ENCODE data around the gene ITGB8.
"Not testable (repeated sequence)": the region's sequence is repeated elsewhere in the genome, so short reads cannot be mapped to it uniquely, and the experiment has no call there.

ITGB8 gene

GRCh38 chr7:20299647-20300312, 30.9 kb upstream of the ITGB8 start:
- no peak for TF ChIP-seq JUND (IDR thresholded peaks at IDR 0.05; ENCODE audit: low read depth)
- DNase-seq (ENCODE audit: low read depth in 1 of 2, low spot score in 1 of 2): no peak
- in situ Hi-C loops (cut with HindIII; ENCODE audit: low pct_unique_long_range_greater_than_20kb, low sequenced_read_pairs): no loop called here

DNA sequence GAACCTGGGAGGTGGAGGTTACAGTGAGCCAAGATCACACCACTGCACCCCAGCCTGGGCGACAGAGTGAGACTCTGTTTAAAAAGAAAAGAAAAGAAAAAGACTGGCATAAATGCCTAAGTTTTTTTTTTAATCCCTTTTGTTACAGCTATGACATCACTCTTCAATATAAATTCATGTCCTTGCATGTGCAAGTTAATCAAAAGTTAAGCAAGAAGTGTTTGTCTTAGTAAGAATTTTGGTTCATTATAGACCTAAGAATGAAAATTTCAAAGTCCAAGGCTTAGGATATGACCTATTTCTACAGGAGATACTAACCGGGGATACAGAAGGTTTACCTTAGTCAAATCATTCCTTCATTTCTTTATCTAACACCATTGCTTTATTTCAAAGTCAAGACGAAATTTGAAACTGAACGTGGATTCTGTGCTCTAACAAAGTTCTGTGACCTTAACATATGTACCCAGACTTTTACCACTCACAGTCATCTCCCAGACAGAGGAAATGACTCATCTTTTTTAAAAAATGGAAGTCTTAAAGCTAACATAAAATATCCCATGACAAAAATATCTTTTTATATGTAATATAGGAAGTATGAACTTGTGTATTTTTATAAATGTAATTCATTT, 29.3 kb upstream of the ITGB8 start:
- DNase-seq (ENCODE audit: low read depth in 1 of 2, low spot score in 1 of 2): no peak
- in situ Hi-C loops (cut with HindIII; ENCODE audit: low pct_unique_long_range_greater_than_20kb, low sequenced_read_pairs): no loop called here
- no peak for TF ChIP-seq JUND (IDR thresholded peaks at IDR 0.05; ENCODE audit: low read depth)

DNA sequence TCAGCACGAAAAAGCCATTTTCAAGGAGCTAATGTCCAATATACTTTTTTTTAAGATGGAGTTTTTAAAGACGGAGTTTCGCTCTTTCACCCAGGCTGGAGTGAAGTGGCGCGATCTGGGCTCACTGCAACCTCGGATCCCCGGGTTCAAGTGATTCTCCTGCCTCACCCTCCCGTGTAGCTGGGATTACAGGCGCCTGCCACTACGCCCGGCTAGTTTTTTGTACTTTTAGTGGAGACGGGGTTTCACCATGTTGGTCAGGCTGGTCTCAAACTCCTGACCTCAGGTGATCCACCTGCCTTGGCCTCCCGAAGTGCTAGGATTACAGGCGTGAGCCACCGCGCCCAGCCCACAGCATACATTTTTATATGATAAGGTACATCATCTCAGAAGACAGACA, 28.4 kb upstream of the ITGB8 start:
- DNase-seq (ENCODE audit: low read depth in 1 of 2, low spot score in 1 of 2); in situ Hi-C loops (cut with HindIII; ENCODE audit: low pct_unique_long_range_greater_than_20kb, low sequenced_read_pairs): not testable (repeated sequence)

DNA sequence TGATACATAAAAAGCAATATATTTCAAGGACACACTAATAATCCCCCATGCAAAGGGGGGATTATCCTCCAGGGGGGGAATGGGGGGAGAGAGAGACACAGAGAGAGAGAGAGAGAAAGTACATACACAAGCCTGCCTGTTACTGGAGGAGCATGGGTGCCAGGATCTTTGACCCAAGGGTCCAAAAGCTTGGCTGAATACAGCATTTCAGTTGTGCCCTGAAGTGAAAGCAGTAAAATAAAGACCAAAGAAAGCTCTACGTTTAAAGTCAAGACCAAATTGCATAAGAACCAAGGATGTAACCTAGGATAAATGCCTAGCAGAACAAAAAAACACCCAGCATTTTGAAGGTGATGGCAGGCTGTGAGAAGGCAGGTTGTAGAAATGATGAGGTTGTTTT, 27.8 kb upstream of the ITGB8 start:
- no peak for TF ChIP-seq JUND (IDR thresholded peaks at IDR 0.05; ENCODE audit: low read depth)
- no peak for DNase-seq (ENCODE audit: low read depth in 1 of 2, low spot score in 1 of 2)
- in situ Hi-C loops (cut with HindIII; ENCODE audit: low pct_unique_long_range_greater_than_20kb, low sequenced_read_pairs): no loop called here

DNA sequence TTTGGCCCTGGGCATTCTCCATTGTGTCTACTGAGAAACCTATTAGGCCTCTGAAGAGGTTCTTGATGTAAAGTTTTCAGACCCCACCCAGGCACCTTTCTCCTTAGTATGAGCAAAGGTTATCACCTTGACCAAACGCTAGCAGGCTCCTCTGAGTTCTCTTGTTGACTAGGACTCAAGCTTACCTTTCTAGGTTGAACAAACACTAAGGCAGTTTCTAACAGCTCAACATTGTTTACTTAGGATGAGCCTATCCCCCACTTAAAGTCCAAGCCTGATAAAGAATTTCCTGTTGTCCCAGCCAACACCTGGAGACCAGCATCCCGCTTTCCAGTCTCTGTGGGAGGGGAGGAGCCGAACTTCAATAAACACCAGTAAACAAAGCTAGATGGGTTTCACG, 26.3 kb upstream of the ITGB8 start:
- TF ChIP-seq JUND (IDR thresholded peaks at IDR 0.05; ENCODE audit: low read depth): no peak
- no peak for DNase-seq (ENCODE audit: low read depth in 1 of 2, low spot score in 1 of 2)
- in situ Hi-C loops (cut with HindIII; ENCODE audit: low pct_unique_long_range_greater_than_20kb, low sequenced_read_pairs): no loop called here

GRCh38 chr7:20305726-20306125, 25.0 kb upstream of the ITGB8 start:
- DNase-seq (ENCODE audit: low read depth in 1 of 2, low spot score in 1 of 2): no peak
- TF ChIP-seq JUND (IDR thresholded peaks at IDR 0.05; ENCODE audit: low read depth): no peak
- in situ Hi-C loops (cut with HindIII; ENCODE audit: low pct_unique_long_range_greater_than_20kb, low sequenced_read_pairs): no loop called here

- TF ChIP-seq JUND (IDR thresholded peaks at IDR 0.05; ENCODE audit: low read depth): no peak
- no peak for DNase-seq (ENCODE audit: low read depth in 1 of 2, low spot score in 1 of 2)
- in situ Hi-C loops (cut with HindIII; ENCODE audit: low pct_unique_long_range_greater_than_20kb, low sequenced_read_pairs): no loop called here
Measured at GRCh38 chr7:20306180-20306946, 24.3 kb upstream of the ITGB8 start.

GRCh38 chr7:20307119-20307518, 23.6 kb upstream of the ITGB8 start:
- in situ Hi-C loops (cut with HindIII; ENCODE audit: low pct_unique_long_range_greater_than_20kb, low sequenced_read_pairs): no loop called here
- no peak for TF ChIP-seq JUND (IDR thresholded peaks at IDR 0.05; ENCODE audit: low read depth)
- DNase-seq (ENCODE audit: low read depth in 1 of 2, low spot score in 1 of 2): no peak

DNA sequence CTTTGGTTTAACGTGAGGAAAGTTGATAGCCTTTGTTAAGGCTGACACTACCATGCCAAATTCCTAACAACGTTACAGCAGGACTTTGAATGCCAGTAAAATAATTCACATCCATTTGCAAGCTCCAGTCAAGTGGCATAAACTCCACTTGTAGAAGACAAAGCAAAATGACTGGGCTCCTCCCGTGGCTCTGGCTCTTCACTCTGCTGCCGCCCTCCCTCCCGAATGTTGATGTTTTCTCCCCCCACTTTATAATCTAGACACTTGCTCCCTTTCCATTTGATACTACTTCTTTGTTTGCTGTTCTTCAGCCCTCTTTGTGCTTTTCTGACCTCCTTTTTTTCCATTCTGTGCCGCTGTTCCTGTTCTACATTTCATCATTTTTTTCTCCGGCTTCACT, 22.8 kb upstream of the ITGB8 start:
- in situ Hi-C loops (cut with HindIII; ENCODE audit: low pct_unique_long_range_greater_than_20kb, low sequenced_read_pairs): no loop called here
- DNase-seq (ENCODE audit: low read depth in 1 of 2, low spot score in 1 of 2): no peak
- no peak for TF ChIP-seq JUND (IDR thresholded peaks at IDR 0.05; ENCODE audit: low read depth)

- no peak for TF ChIP-seq JUND (IDR thresholded peaks at IDR 0.05; ENCODE audit: low read depth)
- in situ Hi-C loops (cut with HindIII; ENCODE audit: low pct_unique_long_range_greater_than_20kb, low sequenced_read_pairs): no loop called here
- DNase-seq (ENCODE audit: low read depth in 1 of 2, low spot score in 1 of 2): no peak
Measured at GRCh38 chr7:20310301-20310700, 20.4 kb upstream of the ITGB8 start.

DNA sequence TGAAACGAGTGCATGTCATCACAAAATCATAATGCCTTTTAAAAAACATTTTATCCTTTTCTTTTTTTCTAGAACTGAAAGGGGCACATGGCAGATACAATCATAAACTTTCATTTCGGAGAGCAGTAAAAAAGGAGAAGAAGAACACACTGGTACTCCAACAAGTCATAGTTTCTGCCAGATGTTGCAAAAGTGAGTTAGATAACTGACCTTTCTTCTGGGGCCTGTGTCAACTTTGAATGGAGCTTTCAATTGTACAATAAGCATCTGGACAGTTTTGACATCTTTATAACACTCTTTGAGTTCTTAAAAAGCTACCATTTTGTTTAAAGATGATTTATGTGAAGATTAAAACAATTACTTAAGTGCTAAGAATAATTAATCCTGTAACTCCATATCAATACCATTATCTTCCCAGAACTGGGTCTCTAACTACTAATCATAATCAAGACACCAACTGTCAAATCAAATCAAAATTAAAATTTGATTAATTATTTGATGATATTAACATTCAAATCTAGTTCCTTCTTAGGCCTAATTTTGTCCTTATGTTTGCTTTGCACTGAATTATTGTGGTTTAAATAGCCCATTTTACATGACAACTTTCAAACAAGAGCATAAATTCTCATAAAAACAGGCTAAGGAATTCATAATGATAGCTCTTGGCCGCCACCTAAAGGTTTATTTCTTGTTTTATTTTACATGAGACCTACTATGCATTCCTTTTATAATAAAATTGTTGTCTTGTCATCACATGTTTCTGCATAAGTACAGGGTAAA, 19.5 kb upstream of the ITGB8 start:
- in situ Hi-C loops (cut with HindIII; ENCODE audit: low pct_unique_long_range_greater_than_20kb, low sequenced_read_pairs): no loop called here
- TF ChIP-seq JUND (IDR thresholded peaks at IDR 0.05; ENCODE audit: low read depth): no peak
- peak; percentile 35 to 79 for DNase-seq (ENCODE audit: low read depth in 1 of 2, low spot score in 1 of 2)

DNA sequence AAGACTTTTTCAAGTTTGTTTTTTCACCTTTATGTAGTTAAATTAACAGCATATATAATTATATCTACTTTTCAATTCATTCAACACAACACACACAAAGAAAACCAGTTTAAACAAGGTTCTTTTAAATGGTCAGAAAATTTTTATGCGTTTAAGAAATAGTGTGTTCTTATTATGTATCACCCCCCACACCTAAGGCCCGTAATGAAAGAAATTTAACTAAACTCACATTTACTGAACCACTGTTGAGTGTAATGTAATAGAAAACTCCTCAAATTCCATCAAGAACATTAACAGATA, 19.0 kb upstream of the ITGB8 start:
- in situ Hi-C loops (cut with HindIII; ENCODE audit: low pct_unique_long_range_greater_than_20kb, low sequenced_read_pairs): no loop called here
- DNase-seq (ENCODE audit: low read depth in 1 of 2, low spot score in 1 of 2): no peak
- no peak for TF ChIP-seq JUND (IDR thresholded peaks at IDR 0.05; ENCODE audit: low read depth)

GRCh38 chr7:20312562-20312961, 18.1 kb upstream of the ITGB8 start:
- no peak for TF ChIP-seq JUND (IDR thresholded peaks at IDR 0.05; ENCODE audit: low read depth)
- no peak for DNase-seq (ENCODE audit: low read depth in 1 of 2, low spot score in 1 of 2)
- in situ Hi-C loops (cut with HindIII; ENCODE audit: low pct_unique_long_range_greater_than_20kb, low sequenced_read_pairs): no loop called here

Data from T47D (cell line).